GM21526 (cell line): ENCODE data around the gene ERBB4.

Experiments used
- ATAC-seq: cut with Tn5 transposase; IDR thresholded peaks from one replicate; pipeline ENCODE4 v1.9.1; 2021; ENCODE audit warnings: moderate library complexity; ENCODE audit not compliant: unreplicated experiment, low FRiP score

The ERBB4 gene

DNA sequence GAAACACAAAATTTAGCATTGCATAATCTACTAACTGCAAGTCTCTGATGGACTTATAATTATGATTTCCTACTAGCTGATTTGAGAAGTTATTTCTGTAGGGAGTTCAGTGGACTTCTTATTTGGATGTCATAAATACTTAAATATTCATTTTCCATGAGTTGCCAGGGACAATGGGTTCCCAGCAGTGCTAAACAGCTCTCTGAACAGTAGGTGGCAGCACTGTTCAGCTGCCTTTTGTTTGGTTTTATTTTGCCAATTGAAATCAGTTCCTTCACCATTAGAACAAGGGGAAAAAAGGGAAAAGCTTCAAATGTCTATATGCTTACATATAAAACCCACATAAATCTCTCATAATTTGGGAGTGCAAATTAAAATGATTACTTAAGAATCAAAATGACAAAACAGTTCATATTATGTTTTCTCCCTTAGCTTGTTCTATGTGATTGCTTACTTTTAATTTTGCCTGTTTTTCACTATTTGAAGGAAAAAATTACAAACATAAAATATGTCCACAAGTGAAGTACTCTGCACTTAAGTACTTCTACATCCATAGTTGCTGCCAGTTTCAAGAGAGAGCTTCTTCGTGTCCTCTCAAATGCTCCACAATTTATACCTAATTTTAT is 1083.3 kb downstream of the ERBB4 start:
- peak; percentile 75 for ATAC-seq

DNA sequence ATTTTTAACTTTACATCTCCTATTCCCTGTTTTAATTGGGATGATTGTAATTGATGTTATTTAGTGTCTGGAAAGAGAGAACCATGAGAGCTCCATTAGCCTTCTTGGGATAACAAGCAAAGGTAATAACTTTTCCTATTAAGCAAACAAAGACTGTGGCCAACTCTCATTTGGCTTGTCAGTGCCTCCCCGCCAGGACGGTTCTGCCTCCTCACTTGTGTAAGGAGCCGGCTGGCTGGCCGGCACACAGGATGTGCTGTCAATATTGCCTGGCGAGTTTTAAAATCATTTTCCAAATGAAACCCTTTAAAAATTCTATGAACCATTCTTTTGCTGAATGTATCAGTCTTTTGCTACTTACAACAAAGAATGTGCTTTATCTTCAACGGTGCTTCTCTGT is 1083.9 kb downstream of the ERBB4 start:
- ATAC-seq, result no peak

GRCh38 chr2:211453311-211453887 is 1085.2 kb downstream of the ERBB4 start:
- ATAC-seq, result no peak

- ATAC-seq, result no peak
These were observed 1087.0 kb downstream of the ERBB4 start for GRCh38 chr2:211451642-211452041.

DNA sequence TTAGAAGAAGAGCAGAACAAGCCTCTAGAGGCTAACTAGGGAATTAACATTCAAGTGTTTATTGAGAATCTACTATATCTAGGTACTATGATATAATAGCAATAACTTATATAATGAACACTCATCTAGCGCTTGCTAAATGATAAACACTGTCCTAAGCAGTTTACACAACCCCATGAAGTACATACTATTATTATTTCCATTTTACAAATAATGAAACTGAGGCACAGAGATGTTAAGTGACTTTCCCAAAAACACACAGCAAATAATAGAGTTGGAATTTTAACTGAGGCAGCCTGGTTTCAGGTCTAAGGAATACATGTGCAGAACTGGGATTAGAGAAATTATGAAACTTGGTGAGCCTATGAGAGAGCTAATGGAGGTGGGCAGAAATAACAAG is 1088.8 kb downstream of the ERBB4 start:
- ATAC-seq, result no peak

DNA sequence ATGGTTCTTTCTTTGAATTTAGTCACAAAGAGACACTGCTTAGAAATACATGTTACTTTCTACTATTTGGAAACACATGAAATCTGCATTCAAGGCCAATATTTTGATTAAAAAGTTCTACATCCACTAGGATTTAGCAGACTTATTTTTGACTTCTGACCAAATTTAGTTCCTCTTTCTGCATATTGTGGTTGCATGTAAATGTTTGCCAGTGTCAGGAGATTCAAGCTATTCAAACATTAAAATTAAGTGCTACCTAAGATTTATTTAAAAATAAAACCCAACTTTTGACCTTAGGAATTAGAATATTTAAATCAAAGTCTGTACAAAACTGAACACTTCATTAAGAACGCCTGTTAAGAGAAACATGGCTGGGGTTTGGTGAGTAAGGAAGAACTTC is 1091.1 kb downstream of the ERBB4 start:
- ATAC-seq, result no peak

- no peak for ATAC-seq
These were observed 1098.5 kb downstream of the ERBB4 start for GRCh38 chr2:211440107-211440506.

- no peak for ATAC-seq
These were observed 1099.6 kb downstream of the ERBB4 start for GRCh38 chr2:211439011-211439410.

GRCh38 chr2:211437396-211437795 is 1101.2 kb downstream of the ERBB4 start:
- ATAC-seq, result no peak

- no peak for ATAC-seq
These were observed 1102.4 kb downstream of the ERBB4 start for GRCh38 chr2:211436182-211436581.

- ATAC-seq, result no peak
These were observed 1103.3 kb downstream of the ERBB4 start for GRCh38 chr2:211435331-211435730.

DNA sequence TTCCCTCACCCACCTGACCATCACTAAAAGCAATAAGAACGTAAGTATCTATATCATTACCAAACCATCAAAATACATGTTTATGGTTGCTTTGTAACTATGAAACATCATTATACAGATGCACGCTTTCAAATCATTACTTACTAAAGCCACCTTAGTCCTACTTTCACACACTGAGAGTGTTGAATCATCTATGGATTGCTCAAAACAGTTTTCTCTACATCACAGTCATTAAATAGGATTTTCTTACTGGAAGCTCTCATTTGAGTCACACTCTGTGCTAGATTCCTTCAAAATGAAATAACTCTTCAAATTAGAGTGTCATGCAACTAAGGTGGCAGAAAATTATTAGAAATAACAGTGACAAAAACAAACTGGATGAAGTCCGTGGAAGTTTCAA is 1103.8 kb downstream of the ERBB4 start:
- no peak for ATAC-seq

GRCh38 chr2:211429256-211429920 is 1109.2 kb downstream of the ERBB4 start:
- ATAC-seq, result no peak

- no peak for ATAC-seq
These were observed 1112.4 kb downstream of the ERBB4 start for GRCh38 chr2:211426240-211426639.

DNA sequence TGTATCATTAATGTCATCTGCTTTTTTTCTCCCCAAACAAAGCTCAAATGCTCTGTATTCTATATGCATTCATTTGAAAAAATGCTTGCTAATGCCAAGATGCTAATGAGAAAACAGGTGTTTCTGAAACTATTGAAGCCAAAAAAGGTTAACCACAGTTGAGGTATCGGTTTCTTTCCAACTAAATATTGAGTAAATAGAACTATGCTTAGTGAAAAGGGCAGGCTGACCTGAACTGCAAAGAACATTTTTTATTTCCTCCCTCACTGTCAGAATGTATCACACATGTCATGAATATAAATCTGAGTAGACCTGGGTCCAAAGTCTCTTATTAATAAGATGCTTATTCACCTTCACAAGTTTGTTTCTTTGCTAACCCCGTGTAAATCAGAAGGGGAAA is 1115.6 kb downstream of the ERBB4 start:
- peak; percentile 79 for ATAC-seq

DNA sequence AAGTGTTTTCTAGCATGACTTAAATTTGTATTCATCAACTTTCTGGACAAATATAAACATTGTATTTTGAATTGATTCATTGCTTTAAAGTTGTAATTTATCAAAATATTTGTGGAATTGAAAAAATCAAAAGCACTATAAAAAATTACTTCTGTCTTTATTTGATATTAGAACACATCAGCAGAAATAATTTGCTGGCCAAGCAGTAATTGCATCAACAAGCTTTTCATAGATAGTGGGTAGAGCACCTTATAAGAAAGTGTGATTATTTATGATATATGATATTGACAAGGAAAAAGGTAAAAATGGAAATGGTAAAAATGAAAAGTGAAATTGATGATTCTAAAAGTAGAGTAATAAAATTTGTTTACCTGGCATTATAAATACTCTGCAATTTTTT is 1121.1 kb downstream of the ERBB4 start:
- ATAC-seq, result no peak

DNA sequence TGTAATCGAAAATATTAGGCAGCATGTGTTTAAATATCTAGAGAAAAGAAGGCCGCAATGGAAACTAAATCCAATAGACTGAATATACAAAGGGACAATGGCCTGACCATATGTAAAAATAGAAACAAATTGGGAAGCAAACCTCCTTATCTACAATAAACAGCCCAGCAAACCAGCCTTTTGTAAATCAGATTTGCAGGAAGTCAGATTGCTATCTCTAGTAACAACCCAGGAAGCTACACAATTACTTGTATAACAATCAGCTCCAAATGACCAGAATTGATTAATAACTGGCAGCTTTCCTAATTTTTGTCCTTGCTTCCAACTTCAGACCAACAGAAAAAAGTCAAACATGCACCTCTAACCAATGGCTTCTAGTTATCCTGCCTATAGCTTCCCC is 1122.2 kb downstream of the ERBB4 start:
- ATAC-seq, result no peak

DNA sequence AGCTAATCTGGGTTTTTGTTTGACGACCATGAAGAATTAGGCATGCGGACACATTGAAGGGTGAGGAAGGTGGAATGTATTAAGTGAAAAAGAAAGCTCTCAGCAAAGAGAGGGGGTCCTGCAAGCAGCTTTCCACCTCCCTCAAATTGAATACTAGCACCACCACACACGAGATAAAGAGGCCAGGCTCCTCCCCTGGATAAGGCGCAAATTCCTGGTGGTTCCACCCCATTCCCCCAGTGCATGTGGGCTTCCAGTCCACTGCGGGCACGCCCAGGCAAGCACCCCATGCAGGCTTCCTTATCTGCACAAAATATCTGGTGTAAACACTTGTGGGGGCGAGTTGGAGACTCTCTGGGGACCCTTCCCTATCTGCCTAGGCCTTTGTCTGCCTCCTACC is 1124.9 kb downstream of the ERBB4 start:
- ATAC-seq, result no peak

- no peak for ATAC-seq
These were observed 1130.1 kb downstream of the ERBB4 start for GRCh38 chr2:211408483-211408891.

DNA sequence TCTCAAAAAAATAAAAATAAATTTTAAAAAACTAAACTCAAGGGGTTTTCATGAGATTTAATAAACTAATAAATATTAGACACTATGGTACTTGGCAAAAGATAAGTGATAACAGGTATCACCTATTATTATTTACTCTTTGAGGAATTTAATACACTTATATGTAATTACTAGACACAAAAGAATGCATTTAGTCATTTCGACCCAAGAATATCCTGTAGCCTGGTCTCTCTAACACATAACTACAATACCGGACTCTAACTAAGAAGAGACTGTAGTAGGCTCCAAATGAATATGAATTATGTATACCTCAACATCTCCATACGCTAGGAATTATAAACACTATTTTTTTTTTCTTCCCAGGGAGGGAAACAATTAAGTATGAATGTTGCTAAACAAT is 1131.5 kb downstream of the ERBB4 start:
- ATAC-seq, result no peak

GRCh38 chr2:211405036-211405435 is 1133.6 kb downstream of the ERBB4 start:
- no peak for ATAC-seq

DNA sequence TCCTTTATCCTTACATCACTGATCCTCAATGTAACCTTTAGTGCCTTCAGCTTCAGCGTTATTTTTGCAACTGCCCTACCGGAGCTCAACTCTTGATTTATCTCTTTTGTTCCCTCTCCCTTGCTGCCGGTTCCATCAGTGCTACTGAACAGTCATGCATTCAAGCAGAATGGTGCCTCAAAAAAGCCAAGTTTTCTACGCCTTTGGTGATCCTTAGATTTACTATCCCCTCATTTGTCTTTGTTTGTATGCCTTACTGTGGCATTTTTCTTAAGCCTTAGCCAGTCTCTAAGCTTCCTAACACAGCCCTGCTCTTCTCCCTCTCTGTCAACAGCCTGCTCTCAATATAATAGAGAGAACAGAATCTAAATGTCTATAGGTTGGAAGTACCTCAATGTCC is 1134.5 kb downstream of the ERBB4 start:
- no peak for ATAC-seq
